Natural killer cell treated with Interleukin-12 subunit alpha and Interleukin-12 subunit beta and Interleukin-15 and Interleukin-18, amount 100 ng/mL, for 72 hours (primary cell): ENCODE data around the gene MBOAT1. TPM values are rescaled to one million over a fixed set of nuclear protein-coding genes. Genes with fewer than 3 reads are reported as not detected.

Experiments used
- ATAC-seq, 2 donors: fragments of 150-1000 bp; cut with Tn5 transposase in 1 of 2; sonication (Bioruptor Pico), chemical (Tn5 transposase) in 1 of 2; 2 replicates each; pipeline ENCODE4 v1.10.0; 2021
- DNase-seq: peaks from one replicate; pipeline ENCODE4 v3.0.0; 2022; ENCODE audit warnings: low spot score
- H3K27ac Mint-ChIP-seq, 2 donors: 1 replicate in 1 of 2; 2 replicates in 1 of 2; pipeline ENCODE4 v1.8.0; 2022; ENCODE audit warnings: mixed read lengths in 2 of 2, mild to moderate bottlenecking in 1 of 2, moderate library complexity in 1 of 2
- H3K27me3 Mint-ChIP-seq, 2 donors: 1 replicate in 1 of 2; 2 replicates in 1 of 2; pipeline ENCODE4 v1.8.0; 2022; ENCODE audit warnings: mixed read lengths in 2 of 2
- H3K36me3 Mint-ChIP-seq: one replicate; pipeline ENCODE4 v1.8.0; 2022; ENCODE audit warnings: mixed read lengths
- H3K4me1 Mint-ChIP-seq, 2 donors: 1 replicate in 1 of 2; 2 replicates in 1 of 2; pipeline ENCODE4 v1.8.0; 2022; ENCODE audit warnings: low read depth in 2 of 2, mixed read lengths in 2 of 2, mild to moderate bottlenecking in 1 of 2
- H3K4me3 Mint-ChIP-seq: one replicate; pipeline ENCODE4 v1.8.0; 2022; ENCODE audit warnings: mixed read lengths
- H3K9me3 Mint-ChIP-seq: 2 replicates; pipeline ENCODE4 v1.8.0; 2022; ENCODE audit warnings: mixed read lengths
- total RNA-seq, 2 donors: library from RNA; stranded (reverse); gene quantifications; one replicate each; pipeline ENCODE4 v1.2.3, GENCODE V29; 2022

MBOAT1 gene
- total RNA-seq, 2 donors from 2014 or later = 1.9 to 4.7 TPM

DNA sequence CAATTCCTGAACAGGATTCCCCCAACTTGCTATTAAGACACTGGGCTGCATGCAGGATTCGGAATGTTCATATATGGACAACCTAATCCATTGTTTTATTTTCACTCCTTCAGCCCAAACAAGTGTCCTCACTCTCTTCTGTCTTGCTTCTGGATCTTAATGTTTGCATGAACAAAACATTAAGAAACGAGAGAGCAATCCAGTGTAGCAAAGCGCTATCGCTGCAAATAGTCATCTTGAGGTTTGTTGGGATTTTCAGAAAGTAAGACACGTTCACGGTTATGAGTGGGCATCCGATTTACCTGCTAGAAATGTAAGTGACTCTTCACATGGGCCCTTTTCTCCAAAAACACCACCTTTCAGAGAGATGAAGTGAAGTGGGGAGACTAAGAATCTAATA, 156.4 kb downstream of the MBOAT1 start:
- Mint-ChIP-seq H3K9me3 (no peaks in the 10 kb centered on the region), H3K27me3 (peaks cover 0 to 2% of the 10 kb centered on the region in 2 donors), H3K4me1 (peaks cover 0 to 4% of the 10 kb centered on the region in 2 donors), H3K4me3 (no peak overlapping the region), H3K27ac (no peak overlapping the region), H3K36me3 (no peaks in the 10 kb centered on the region)
- DNase-seq = no peak
- no peak for ATAC-seq

Other genes with a start within 250 kb of the MBOAT1 start
- gene E2F3, start 189.4 kb upstream of the MBOAT1 start, total RNA-seq = 10 to 100 TPM; 24.2 to 37.4 TPM